HepG2 (cell line): ENCODE results near the gene KDM5C. TPM values are rescaled to one million over a fixed set of nuclear protein-coding genes. Genes with fewer than 3 reads are reported as not detected.

ENCODE experiments used
- ATAC-seq: fragments of 200-7000 bp; cut with Tn5 transposase; 3 replicates; pipeline ENCODE4 v1.9.1; 2020; ENCODE audit warnings: mild to moderate bottlenecking, moderate library complexity
- BruUV-seq: library from RNA; stranded (reverse); fragments of 400-500 nt; replicated peaks from 2 replicates; lab custom pipeline; 2021; lab: Mats Ljungman, UMichigan
- CTCF ChIA-PET: fragments of 300-600 bp; formaldehyde crosslinking; extraction: SDS; loops from one replicate; lab custom pipeline; 2021; ENCODE audit warnings: low total read pairs, inconsistent platforms, low intra/inter-chr PET ratio; lab: Yijun Ruan, JAX
- POLR2A ChIA-PET: fragments of 350-600 bp; sonication (Branson Sonifier 250); formaldehyde crosslinking; loops from one replicate; lab custom pipeline; 2020; ENCODE audit warnings: antibody characterized with exemption, inconsistent platforms; lab: Yijun Ruan, JAX
- DNase-seq: peaks from one replicate; pipeline ENCODE4 v3.0.0-alpha.2; 2015; ENCODE audit warnings: low spot score
- FAIRE-seq: peaks from 3 replicates; lab custom pipeline; 2011; peaks lifted over from hg19 to GRCh38; lab: Jason Lieb, UNC
- H2AFZ ChIP-seq: one replicate; pipeline ENCODE4 v1.6.1; 2011; ENCODE audit warnings: low read length, inconsistent platforms
- H3K27ac ChIP-seq: fragments of 300-600 bp; 3 replicates; pipeline ENCODE4 v1.8.0; 2011; ENCODE audit warnings: mixed run types, mild to moderate bottlenecking, mixed read lengths, low read length, inconsistent platforms; ENCODE audit not compliant: insufficient read depth; ENCODE audit errors: extremely low read length
- H3K27me3 ChIP-seq, 2 experiments: fragments of 200-600 bp in 1 of 2; 2 replicates in 1 of 2; 3 replicates in 1 of 2; pipeline versions ENCODE4 v1.6.0 to v1.8.0; 2011; ENCODE audit warnings: low read length in 2 of 2, mild to moderate bottlenecking in 2 of 2, moderate library complexity in 2 of 2, inconsistent platforms in 1 of 2; ENCODE audit not compliant: insufficient read depth in 2 of 2, control insufficient read depth in 1 of 2
- H3K36me3 ChIP-seq, 2 experiments: fragments of 200-600 bp in 1 of 2; replicated peaks in 1 of 2; 2 replicates in 1 of 2; 3 replicates in 1 of 2; pipeline versions ENCODE4 v1.5.1 to v1.8.0; 2011; ENCODE audit warnings: low read length in 2 of 2, inconsistent platforms in 1 of 2; ENCODE audit not compliant: insufficient read depth in 2 of 2, control insufficient read depth in 1 of 2
- H3K4me1 ChIP-seq: 2 replicates; pipeline ENCODE4 v1.5.1; 2012; ENCODE audit warnings: low read length, inconsistent platforms; ENCODE audit not compliant: insufficient read depth
- H3K4me2 ChIP-seq: 2 replicates; pipeline ENCODE4 v1.6.0; 2011; ENCODE audit warnings: low read depth, low read length, inconsistent platforms
- H3K4me3 ChIP-seq, 3 experiments: fragments of 200-600 bp in 1 of 3; sonication (generic), shearing (Covaris generic) in 1 of 3; replicated peaks in 1 of 3; 2 replicates each; pipeline ENCODE4 v1.5.1; 2011 to 2016; ENCODE audit warnings: low read length in 3 of 3, inconsistent platforms in 2 of 3, low read depth in 2 of 3, mild to moderate bottlenecking in 2 of 3, control low read depth in 1 of 3, mixed read lengths in 1 of 3; ENCODE audit not compliant: insufficient read depth in 1 of 3
- H3K79me2 ChIP-seq: one replicate; pipeline ENCODE4 v1.6.1; 2011; ENCODE audit warnings: low read length, inconsistent platforms; ENCODE audit not compliant: insufficient read depth
- H3K9ac ChIP-seq: 2 replicates; pipeline ENCODE4 v1.6.0; 2011; ENCODE audit warnings: mild to moderate bottlenecking, low read depth, low read length, inconsistent platforms; ENCODE audit not compliant: insufficient read depth
- H3K9me3 ChIP-seq: 2 replicates; pipeline ENCODE4 v1.5.1; 2012; ENCODE audit warnings: mild to moderate bottlenecking, low read length
- H4K20me1 ChIP-seq: 2 replicates; pipeline ENCODE4 v1.6.0; 2011; ENCODE audit warnings: inconsistent platforms, mild to moderate bottlenecking, low read length, moderate library complexity; ENCODE audit not compliant: insufficient read depth
- ATF7 ChIP-seq, 2 experiments: fragments of 450-650 bp in 1 of 2; sonication (generic) in 1 of 2; formaldehyde crosslinking in 1 of 2; IDR thresholded peaks; 2 replicates each; pipeline versions ENCODE4 v1.4.0 to v1.6.1; 2016 to 2020; ENCODE audit warnings: antibody characterized with exemption in 1 of 2, mild to moderate bottlenecking in 1 of 2, missing genetic modification reagents in 1 of 2
- CREB1 ChIP-seq, 2 experiments: fragments of 450-650 bp in 1 of 2; IDR thresholded peaks; 2 replicates each; pipeline ENCODE4 v1.6.1; 2016 to 2017; ENCODE audit warnings: control low read depth in 1 of 2, mild to moderate bottlenecking in 1 of 2, missing compliant biosample characterization in 1 of 2, missing genetic modification characterization in 1 of 2
- HNF1B ChIP-seq: sonication (generic); formaldehyde crosslinking; IDR thresholded peaks from 2 replicates; pipeline ENCODE4 v1.5.1; 2020; ENCODE audit warnings: mild to moderate bottlenecking, moderate library complexity, missing genetic modification reagents
- ONECUT2 ChIP-seq: sonication (generic); formaldehyde crosslinking; IDR thresholded peaks from 2 replicates; pipeline ENCODE4 v1.4.0; 2020; ENCODE audit warnings: missing genetic modification reagents
- RARA ChIP-seq: IDR thresholded peaks from 2 replicates; pipeline ENCODE4 v1.6.1; 2016; ENCODE audit warnings: missing genetic modification reagents, missing compliant biosample characterization
- SP140L ChIP-seq: sonication (generic); formaldehyde crosslinking; IDR thresholded peaks from 2 replicates; pipeline ENCODE4 v1.4.0; 2020; ENCODE audit warnings: missing genetic modification reagents, borderline replicate concordance
- THAP11 ChIP-seq: IDR thresholded peaks from 2 replicates; pipeline ENCODE4 v1.6.1; 2016; ENCODE audit warnings: missing biosample characterization, missing genetic modification reagents
- TOPORS ChIP-seq: sonication (generic); formaldehyde crosslinking; IDR thresholded peaks from 2 replicates; pipeline ENCODE4 v1.8.0; 2023; ENCODE audit warnings: mild to moderate bottlenecking, missing genetic modification reagents
- ZBTB38 ChIP-seq: sonication (generic); formaldehyde crosslinking; IDR thresholded peaks from 2 replicates; pipeline ENCODE4 v1.5.1; 2020; ENCODE audit warnings: mild to moderate bottlenecking, missing genetic modification reagents
- ZFX ChIP-seq: sonication (generic); formaldehyde crosslinking; IDR thresholded peaks from 2 replicates; pipeline ENCODE4 v1.4.0; 2020; ENCODE audit warnings: mild to moderate bottlenecking, low read depth, missing genetic modification reagents, moderate library complexity
- ZNF24 ChIP-seq: fragments of 450-650 bp; IDR thresholded peaks from 2 replicates; pipeline ENCODE4 v1.6.1; 2017; ENCODE audit warnings: antibody characterized with exemption, mild to moderate bottlenecking
- ZNF546 ChIP-seq: sonication (generic); formaldehyde crosslinking; conservative IDR thresholded peaks from 2 replicates; pipeline ENCODE4 v1.8.1; 2023; ENCODE audit warnings: mild to moderate bottlenecking, missing genetic modification reagents
- ZNF547 ChIP-seq: sonication (generic); formaldehyde crosslinking; IDR thresholded peaks from 2 replicates; pipeline ENCODE4 v1.5.1; 2020; ENCODE audit warnings: mild to moderate bottlenecking, missing genetic modification reagents
- WGBS: methylation state at CpG from one replicate; pipeline ENCODE4 v1.1.6; 2017; ENCODE audit warnings: low lambda C conversion rate; 5-methylcytosine and 5-hydroxymethylcytosine counted together
- in situ Hi-C: cut with HindIII; loops from 2 replicates; pipeline ENCODE4 v1.10.0; 2017; ENCODE audit warnings: low pct_unique_long_range_greater_than_20kb; ENCODE audit not compliant: extremely low pct_ligation_motif_present
- intact Hi-C: fragments of 100-400 bp; cut with micrococcal nuclease; formaldehyde crosslinking; loops from one replicate; pipeline ENCODE4 v1.10.0; 2022; ENCODE audit not compliant: unreplicated experiment
- polyA plus RNA-seq, 8 experiments: library from polyadenylated mRNA; depleted of rRNA in 3 of 8; stranded (reverse) in 7 of 8; unstranded in 1 of 8; fragments of >200 nt; fragmentation: Illumina TruSeq in 4 of 8; extraction: Trizol in 4 of 8; gene quantifications; 2 replicates each; pipeline versions ENCODE4 v1.2.1 to v1.2.3, GENCODE V29; 2011 to 2016; ENCODE audit warnings: low read depth in 4 of 8, missing spikeins in 1 of 8, mixed read lengths in 1 of 8; ENCODE audit not compliant: insufficient read depth in 1 of 8
- total RNA-seq, 5 experiments: library from RNA; depleted of rRNA; stranded (reverse); fragments of >200 nt; fragmentation: Illumina TruSeq; extraction: Trizol; gene quantifications; 2 replicates each; pipeline ENCODE4 v1.2.3, GENCODE V29; 2016; ENCODE audit warnings: low read depth in 1 of 5
- TF ChIP-seq, protein P1 (sequence below): sonication (generic); formaldehyde crosslinking; IDR thresholded peaks from 2 replicates; pipeline ENCODE4 v1.5.1; 2020; ENCODE audit warnings: mild to moderate bottlenecking, missing genetic modification reagents

The KDM5C gene
- total and polyA plus RNA-seq, 2 of the 13 experiments (the other 11 are each of a cell fraction or from before 2014, with no cell fraction given) = 32.5 to 34.0 TPM

DNA sequence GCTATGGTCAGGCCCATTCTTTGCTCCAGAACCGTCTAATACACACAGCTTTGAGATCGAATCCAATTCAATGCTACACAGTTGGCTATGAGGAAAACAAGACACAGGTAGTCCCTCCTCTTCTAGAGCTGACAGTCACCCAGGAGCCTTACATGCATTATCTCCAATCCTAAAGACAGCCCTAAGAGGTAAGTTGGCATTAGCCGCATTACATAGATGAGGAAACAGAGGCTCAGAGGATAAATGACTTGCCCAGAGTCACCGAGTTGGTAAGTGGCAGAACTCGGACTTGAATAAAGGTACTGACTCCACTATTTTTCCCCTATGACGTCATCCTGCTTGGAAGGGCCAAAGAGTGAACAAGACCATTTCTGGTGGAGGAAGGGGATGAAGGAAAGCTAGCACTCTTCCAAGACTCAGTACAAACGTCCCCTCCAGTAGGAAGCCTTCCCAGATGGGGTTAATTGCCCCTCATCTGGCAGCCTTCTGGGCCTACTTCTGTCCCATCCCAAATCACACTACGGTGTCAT is 47.9 kb upstream of the KDM5C start:
- no peak overlapping the region for H3K4me2 ChIP-seq
- no peak overlapping the region for H3K27ac ChIP-seq
- no peak for ATAC-seq
- H2AFZ ChIP-seq = no peak overlapping the region
- ChIA-PET POLR2A (no interaction called here), CTCF (no interaction called here)
- no peaks in the 10 kb centered on the region for H3K36me3 ChIP-seq
- in situ Hi-C loops (no loop called here), intact Hi-C loops (no loop called here)
- H3K9me3 ChIP-seq = no peaks in the 10 kb centered on the region
- H3K4me3 ChIP-seq = no peak overlapping the region
- no peaks in the 10 kb centered on the region for H3K79me2 ChIP-seq
- 47% methylated on average over 7 of the region's 8 CpGs for WGBS
- H3K9ac ChIP-seq = no peak overlapping the region
- no peak for DNase-seq
- no peak for TF ChIP-seq SP140L
- no peak for TF ChIP-seq TOPORS (CRISPR knock-in tag)
- no peak for TF ChIP-seq ZBTB38
- TF ChIP-seq, protein P1, sequence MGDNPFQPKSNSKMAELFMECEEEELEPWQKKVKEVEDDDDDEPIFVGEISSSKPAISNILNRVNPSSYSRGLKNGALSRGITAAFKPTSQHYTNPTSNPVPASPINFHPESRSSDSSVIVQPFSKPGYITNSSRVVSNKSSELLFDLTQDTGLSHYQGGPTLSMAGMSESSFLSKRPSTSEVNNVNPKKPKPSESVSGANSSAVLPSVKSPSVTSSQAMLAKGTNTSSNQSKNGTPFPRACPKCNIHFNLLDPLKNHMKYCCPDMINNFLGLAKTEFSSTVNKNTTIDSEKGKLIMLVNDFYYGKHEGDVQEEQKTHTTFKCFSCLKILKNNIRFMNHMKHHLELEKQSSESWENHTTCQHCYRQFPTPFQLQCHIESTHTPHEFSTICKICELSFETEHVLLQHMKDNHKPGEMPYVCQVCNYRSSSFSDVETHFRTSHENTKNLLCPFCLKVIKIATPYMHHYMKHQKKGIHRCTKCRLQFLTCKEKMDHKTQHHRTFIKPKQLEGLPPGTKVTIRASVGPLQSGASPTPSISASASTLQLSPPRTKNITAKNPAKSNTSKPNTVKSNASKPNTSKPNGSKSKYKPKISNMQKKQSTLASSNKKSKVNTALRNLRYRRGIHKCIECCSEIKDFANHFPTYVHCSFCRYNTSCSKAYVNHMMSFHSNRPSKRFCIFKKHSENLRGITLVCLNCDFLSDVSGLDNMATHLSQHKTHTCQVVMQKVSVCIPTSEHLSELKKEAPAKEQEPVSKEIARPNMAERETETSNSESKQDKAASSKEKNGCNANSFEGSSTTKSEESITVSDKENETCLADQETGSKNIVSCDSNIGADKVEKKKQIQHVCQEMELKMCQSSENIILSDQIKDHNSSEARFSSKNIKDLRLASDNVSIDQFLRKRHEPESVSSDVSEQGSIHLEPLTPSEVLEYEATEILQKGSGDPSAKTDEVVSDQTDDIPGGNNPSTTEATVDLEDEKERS (CRISPR knock-in tag) = no peak
- TF ChIP-seq ZFX (CRISPR knock-in tag) = no peak
- TF ChIP-seq ZNF24 = no peak
- no peak for TF ChIP-seq THAP11 (CRISPR knock-in tag)
- peak; percentile 90 for TF ChIP-seq CREB1 (IDR thresholded peaks at IDR 0.05)
- no peak for TF ChIP-seq CREB1 (CRISPR knock-in tag; IDR thresholded peaks at IDR 0.05)
- no peak for TF ChIP-seq RARA
- TF ChIP-seq ONECUT2 (CRISPR knock-in tag) = no peak
- TF ChIP-seq ZNF547 (CRISPR knock-in tag) = no peak
- TF ChIP-seq HNF1B (CRISPR knock-in tag) = no peak
- TF ChIP-seq ATF7 (IDR thresholded peaks at IDR 0.05) = peak; percentile 96
- TF ChIP-seq ATF7 (CRISPR knock-in tag; IDR thresholded peaks at IDR 0.05) = no peak
- TF ChIP-seq ZNF546 (CRISPR knock-in tag) = no peak
- no peak for FAIRE-seq
- no peaks in the 10 kb centered on the region for H3K4me1 ChIP-seq
- no peaks in the 10 kb centered on the region for H3K27me3 ChIP-seq
- no TSS peak for BruUV-seq
- H4K20me1 ChIP-seq = no peaks in the 10 kb centered on the region
